Esophagus muscularis mucosa (tissue), 3 donors: Measurements from ENCODE around the gene RPH3AL.
"Not testable (repeated sequence)": the region's sequence is repeated elsewhere in the genome, so short reads cannot be mapped to it uniquely, and the experiment has no call there.

ENCODE experiments used
- POLR2A ChIP-seq: fragments of 450-650 bp; IDR thresholded peaks from one replicate; pipeline ENCODE4 v1.6.1; 2017; ENCODE audit warnings: antibody characterized with exemption, moderate library complexity, mild to moderate bottlenecking, low read depth
- POLR2AphosphoS5 ChIP-seq, 2 donors: sonication (generic); formaldehyde crosslinking; IDR thresholded peaks; one replicate each; pipeline ENCODE4 v1.6.1; 2017; ENCODE audit warnings: antibody characterized with exemption in 2 of 2
- TF ChIP-seq, protein P1 (sequence below), 3 experiments: fragments of 200-600 bp in 2 of 3; fragments of 450-650 bp in 1 of 3; sonication (generic) in 2 of 3; IDR thresholded peaks; one replicate each; pipeline ENCODE4 v1.5.1; 2017 to 2019; ENCODE audit warnings: antibody characterized with exemption in 3 of 3, mild to moderate bottlenecking in 2 of 3, moderate library complexity in 1 of 3

DNA sequence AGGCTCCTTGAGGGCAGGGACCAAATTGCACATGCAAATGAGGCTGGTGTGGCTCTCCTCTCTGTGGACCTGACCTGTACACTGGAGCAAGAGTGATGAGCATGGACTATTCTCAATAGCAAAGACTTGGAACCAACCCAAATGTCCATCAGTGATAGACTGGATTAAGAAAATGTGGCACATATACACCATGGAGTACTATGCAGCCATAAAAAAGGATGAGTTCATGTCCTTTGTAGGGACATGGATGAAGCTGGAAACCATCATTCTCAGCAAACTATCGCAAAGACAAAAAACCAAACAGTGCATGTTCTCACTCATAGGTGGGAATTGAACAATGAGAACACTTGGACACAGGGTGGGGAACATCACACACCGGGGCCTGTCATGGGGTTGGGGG lies 128.0 kb downstream of the RPH3AL start:
- TF ChIP-seq, protein P1, sequence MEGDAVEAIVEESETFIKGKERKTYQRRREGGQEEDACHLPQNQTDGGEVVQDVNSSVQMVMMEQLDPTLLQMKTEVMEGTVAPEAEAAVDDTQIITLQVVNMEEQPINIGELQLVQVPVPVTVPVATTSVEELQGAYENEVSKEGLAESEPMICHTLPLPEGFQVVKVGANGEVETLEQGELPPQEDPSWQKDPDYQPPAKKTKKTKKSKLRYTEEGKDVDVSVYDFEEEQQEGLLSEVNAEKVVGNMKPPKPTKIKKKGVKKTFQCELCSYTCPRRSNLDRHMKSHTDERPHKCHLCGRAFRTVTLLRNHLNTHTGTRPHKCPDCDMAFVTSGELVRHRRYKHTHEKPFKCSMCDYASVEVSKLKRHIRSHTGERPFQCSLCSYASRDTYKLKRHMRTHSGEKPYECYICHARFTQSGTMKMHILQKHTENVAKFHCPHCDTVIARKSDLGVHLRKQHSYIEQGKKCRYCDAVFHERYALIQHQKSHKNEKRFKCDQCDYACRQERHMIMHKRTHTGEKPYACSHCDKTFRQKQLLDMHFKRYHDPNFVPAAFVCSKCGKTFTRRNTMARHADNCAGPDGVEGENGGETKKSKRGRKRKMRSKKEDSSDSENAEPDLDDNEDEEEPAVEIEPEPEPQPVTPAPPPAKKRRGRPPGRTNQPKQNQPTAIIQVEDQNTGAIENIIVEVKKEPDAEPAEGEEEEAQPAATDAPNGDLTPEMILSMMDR (IDR thresholded peaks at IDR 0.05) = not testable (repeated sequence)
- TF ChIP-seq POLR2A; POLR2AphosphoS5 (IDR thresholded peaks at IDR 0.05): not testable (repeated sequence)
